ENCODE data around the gene ADAMTS10. TPM values are rescaled to one million over a fixed set of nuclear protein-coding genes. Genes with fewer than 3 reads are reported as not detected.

Gene ADAMTS10
- total RNA-seq, 1 donor: 7.3 TPM

GRCh38 chr19:8544168-8544567, 66.3 kb downstream of the ADAMTS10 start:
- H3K4me3 ChIP-seq (ENCODE audit: low read depth, low read length): no peak overlapping the region
- no peak for TF ChIP-seq CTCF (IDR thresholded peaks at IDR 0.05; ENCODE audit: insufficient read depth, low read depth, low read length)
- no peak for DNase-seq (ENCODE audit: low read depth)

GRCh38 chr19:8539621-8540149, 70.8 kb downstream of the ADAMTS10 start:
- TF ChIP-seq CTCF (IDR thresholded peaks at IDR 0.05; ENCODE audit: insufficient read depth, low read depth, low read length): no peak
- no peak overlapping the region for H3K4me3 ChIP-seq (ENCODE audit: low read depth, low read length)
- DNase-seq (ENCODE audit: low read depth): no peak

- no peak for DNase-seq (ENCODE audit: low read depth)
- no peak for TF ChIP-seq CTCF (IDR thresholded peaks at IDR 0.05; ENCODE audit: insufficient read depth, low read depth, low read length)
- no peak overlapping the region for H3K4me3 ChIP-seq (ENCODE audit: low read depth, low read length)
Measured at GRCh38 chr19:8537099-8537498, 73.4 kb downstream of the ADAMTS10 start.

- no peak overlapping the region for H3K4me3 ChIP-seq (ENCODE audit: low read depth, low read length)
- no peak for DNase-seq (ENCODE audit: low read depth)
- TF ChIP-seq CTCF (IDR thresholded peaks at IDR 0.05; ENCODE audit: insufficient read depth, low read depth, low read length): no peak
Measured at GRCh38 chr19:8536282-8536681, 74.2 kb downstream of the ADAMTS10 start.

GRCh38 chr19:8532225-8532624, 78.3 kb downstream of the ADAMTS10 start:
- H3K4me3 ChIP-seq (ENCODE audit: low read depth, low read length): no peak overlapping the region
- no peak for TF ChIP-seq CTCF (IDR thresholded peaks at IDR 0.05; ENCODE audit: insufficient read depth, low read depth, low read length)
- no peak for DNase-seq (ENCODE audit: low read depth)

GRCh38 chr19:8531470-8531869, 79.0 kb downstream of the ADAMTS10 start:
- no peak for TF ChIP-seq CTCF (IDR thresholded peaks at IDR 0.05; ENCODE audit: insufficient read depth, low read depth, low read length)
- no peak overlapping the region for H3K4me3 ChIP-seq (ENCODE audit: low read depth, low read length)
- DNase-seq (ENCODE audit: low read depth): no peak

Other genes with a start within 250 kb of the ADAMTS10 start
- 0.64 and 1.3 TPM in 2 replicates for gene ANGPTL4, start 246.6 kb downstream of the ADAMTS10 start, total RNA-seq
- 27.6 and 27.7 TPM in 2 replicates for gene RAB11B, start 220.4 kb downstream of the ADAMTS10 start, total RNA-seq
- 51.8 and 70.9 TPM in 2 replicates for gene MARCHF2, start 197.4 kb downstream of the ADAMTS10 start, total RNA-seq
- gene HNRNPM, start 165.7 kb downstream of the ADAMTS10 start, total RNA-seq: 41.9 and 49.0 TPM in 2 replicates
- gene PRAM1, start 108.1 kb downstream of the ADAMTS10 start, total RNA-seq: under 0.01 TPM in 1 of 2 replicates, not detected in the other
- 5.2 and 6.4 TPM in 2 replicates for gene ZNF414, start 96.5 kb downstream of the ADAMTS10 start, total RNA-seq
- gene MYO1F, start 33.3 kb downstream of the ADAMTS10 start, total RNA-seq: 0.32 and 1.3 TPM in 2 replicates
- not detected in 2 replicates for gene NFILZ, start 19.9 kb upstream of the ADAMTS10 start, total RNA-seq
- gene ACTL9, start 88.1 kb upstream of the ADAMTS10 start, total RNA-seq: not detected in 2 replicates
- not detected in 2 replicates for gene OR2Z1, start 110.9 kb upstream of the ADAMTS10 start, total RNA-seq
- gene ZNF558, start 221.6 kb upstream of the ADAMTS10 start, total RNA-seq: 11.7 and 12.2 TPM in 2 replicates
- not detected in 2 replicates for gene MBD3L1, start 221.7 kb upstream of the ADAMTS10 start, total RNA-seq

Data from fibroblast of villous mesenchyme (primary cell).